Uterus (tissue), 4 donors: ENCODE measurements around the gene CPB1. TPM values are rescaled to one million over a fixed set of nuclear protein-coding genes. Genes with fewer than 3 reads are reported as not detected.
"Not testable (repeated sequence)": the region's sequence is repeated elsewhere in the genome, so short reads cannot be mapped to it uniquely, and the experiment has no call there.

Source experiments
- DNase-seq, 2 donors: peaks; one replicate each; pipeline ENCODE4 v3.0.0-alpha.2; 2019 to 2020
- H3K27ac ChIP-seq, 2 donors: fragments of 200-600 bp; sonication (generic); 1 replicate in 1 of 2; 2 replicates in 1 of 2; pipeline ENCODE4 v1.5.1; 2016 to 2018
- H3K27me3 ChIP-seq, 2 donors: fragments of 200-600 bp; sonication (generic); one replicate each; pipeline ENCODE4 v1.5.1; 2018 to 2019; ENCODE audit warnings: control low read depth in 1 of 2
- H3K36me3 ChIP-seq, 2 donors: fragments of 200-600 bp; sonication (generic); one replicate each; pipeline ENCODE4 v1.5.1; 2019; ENCODE audit warnings: control low read depth in 1 of 2
- H3K4me1 ChIP-seq, 2 donors: fragments of 200-600 bp; sonication (generic); one replicate each; pipeline ENCODE4 v1.5.1; 2018 to 2019; ENCODE audit warnings: control low read depth in 1 of 2
- H3K4me3 ChIP-seq, 2 donors: fragments of 200-600 bp; sonication (generic); 1 replicate in 1 of 2; 2 replicates in 1 of 2; pipeline ENCODE4 v1.5.1; 2018 to 2019; ENCODE audit warnings: mild to moderate bottlenecking in 1 of 2
- H3K9me3 ChIP-seq, 2 donors: fragments of 200-600 bp; sonication (generic); one replicate each; pipeline ENCODE4 v1.5.1; 2019; ENCODE audit warnings: control low read depth in 1 of 2
- CTCF ChIP-seq, 4 experiments: fragments of 200-600 bp in 2 of 4; fragments of 450-650 bp in 2 of 4; sonication (generic) in 2 of 4; IDR thresholded peaks; one replicate each; pipeline ENCODE4 v1.5.1; 2016 to 2019; ENCODE audit warnings: antibody characterized with exemption in 4 of 4, mild to moderate bottlenecking in 2 of 4, moderate library complexity in 1 of 4
- POLR2A ChIP-seq, 2 donors: fragments of 450-650 bp; IDR thresholded peaks; one replicate each; pipeline ENCODE4 v1.6.1; 2016; ENCODE audit warnings: antibody characterized with exemption in 2 of 2, mild to moderate bottlenecking in 1 of 2, moderate library complexity in 1 of 2
- intact Hi-C: fragments of 100-400 bp; cut with DNase I; formaldehyde crosslinking; loops from one replicate; pipeline ENCODE4 v1.15.1; 2023; ENCODE audit warnings: low total_unique reads
- total RNA-seq, 4 donors: library from RNA; depleted of rRNA in 3 of 4; stranded (reverse); fragments of >200 nt in 3 of 4; gene quantifications; one replicate each; pipeline versions ENCODE4 v1.1.0 to v1.2.4, GENCODE V29; 2014 to 2023
- donor health status: DM: yes; HTN: yes; CAD: no.

CPB1 gene
- not detected for total RNA-seq

- Histone ChIP-seq H3K36me3 (no peaks in the 10 kb centered on the region), H3K27ac (no peak within 1 kb of the TSS), H3K9me3 (no peaks in the 10 kb centered on the region), H3K27me3 (no peaks in the 10 kb centered on the region), H3K4me3 (no peak within 1 kb of the TSS), H3K4me1 (no peaks in the 10 kb centered on the region)
- DNase-seq: no peak
- no peak for TF ChIP-seq CTCF (IDR thresholded peaks at IDR 0.05)
- no peak for TF ChIP-seq POLR2A (IDR thresholded peaks at IDR 0.05)
- intact Hi-C loops: no loop called here
These were observed at the start of gene CPB1 for GRCh38 chr3:148827585-148827984. CPB1 (plus strand) TSS chr3:148827811; CDS start chr3:148827824, 13 bp downstream.

DNA sequence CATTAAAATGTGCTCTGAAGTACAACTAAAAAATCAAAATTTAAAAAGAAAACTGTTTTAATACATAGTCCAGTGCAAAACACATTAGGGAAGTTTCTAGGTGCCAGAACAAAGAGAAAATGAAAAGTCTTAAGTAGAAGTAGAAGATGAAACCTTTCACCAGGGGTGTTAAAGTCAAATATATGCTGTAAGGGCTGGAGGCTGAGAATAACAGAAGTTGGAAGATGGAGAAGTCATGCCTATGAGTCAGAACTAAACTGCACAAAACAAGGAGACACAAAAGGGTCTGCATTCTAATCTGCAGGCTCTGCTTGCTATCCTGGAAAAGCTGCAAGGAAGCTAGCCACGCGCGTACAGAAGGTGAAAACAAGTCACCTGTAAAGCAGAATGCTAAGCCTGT is 48.7 kb upstream of the CPB1 start:
- Histone ChIP-seq H3K4me3 (no peak overlapping the region), H3K9me3 (no peaks in the 10 kb centered on the region), H3K27me3 (no peaks in the 10 kb centered on the region), H3K36me3 (no peaks in the 10 kb centered on the region), H3K27ac (no peak overlapping the region), H3K4me1 (no peaks in the 10 kb centered on the region)
- DNase-seq: no peak
- intact Hi-C loops: no loop called here
- TF ChIP-seq CTCF (IDR thresholded peaks at IDR 0.05): no peak
- TF ChIP-seq POLR2A (IDR thresholded peaks at IDR 0.05): no peak

DNA sequence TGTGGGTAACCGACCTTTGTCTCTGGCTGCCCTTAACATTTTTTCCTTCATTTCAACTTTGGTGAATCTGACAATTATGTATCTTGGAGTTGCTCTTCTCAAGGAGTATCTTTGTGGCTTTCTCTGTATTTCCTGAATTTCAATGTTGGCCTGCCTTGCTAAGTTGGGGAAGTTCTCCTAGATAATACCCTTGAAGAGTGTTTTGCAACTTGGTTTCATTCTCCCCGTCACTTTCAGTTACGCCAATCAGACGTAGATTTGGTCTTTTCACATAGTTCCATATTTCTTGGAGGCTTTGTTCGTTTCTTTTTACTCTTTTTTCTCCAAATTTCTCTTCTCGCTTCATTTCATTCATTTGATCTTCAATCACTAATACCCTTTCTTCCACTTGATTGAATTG is 42.6 kb upstream of the CPB1 start:
- H3K27ac ChIP-seq, intact Hi-C loops, H3K4me3 ChIP-seq, H3K4me1 ChIP-seq, H3K36me3 ChIP-seq, H3K27me3 ChIP-seq, H3K9me3 ChIP-seq, DNase-seq: not testable (repeated sequence)

DNA sequence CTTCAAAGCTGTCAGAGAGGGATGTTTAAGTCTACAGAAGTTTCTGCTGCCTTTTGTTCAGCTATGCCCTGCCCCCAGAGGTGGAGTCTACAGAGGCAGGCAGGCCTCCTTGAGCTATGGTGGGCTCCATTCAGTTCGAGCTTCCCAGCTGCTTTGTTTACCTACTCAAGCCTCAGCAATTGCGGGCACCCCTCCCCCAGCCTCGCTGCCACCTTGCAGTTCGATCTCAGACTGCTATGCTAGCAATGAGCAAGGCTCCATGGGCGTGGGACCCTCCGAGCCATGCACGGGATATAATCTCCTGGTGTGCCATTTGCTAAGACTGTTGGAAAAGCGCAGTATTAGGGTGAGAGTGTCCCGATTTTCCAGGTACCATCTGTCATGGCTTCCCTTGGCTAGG is 41.5 kb upstream of the CPB1 start:
- DNase-seq, H3K36me3 ChIP-seq, H3K27me3 ChIP-seq, H3K27ac ChIP-seq, H3K4me3 ChIP-seq, intact Hi-C loops, H3K9me3 ChIP-seq, H3K4me1 ChIP-seq: not testable (repeated sequence)

GRCh38 chr3:148789146-148789545 is 38.5 kb upstream of the CPB1 start:
- Histone ChIP-seq H3K9me3 (no peaks in the 10 kb centered on the region), H3K27ac (no peak overlapping the region), H3K36me3 (no peaks in the 10 kb centered on the region), H3K4me3 (no peak overlapping the region), H3K4me1 (no peaks in the 10 kb centered on the region), H3K27me3 (no peaks in the 10 kb centered on the region)
- intact Hi-C loops: no loop called here
- TF ChIP-seq CTCF (IDR thresholded peaks at IDR 0.05) (no peak), POLR2A (IDR thresholded peaks at IDR 0.05) (no peak)
- no peak for DNase-seq

GRCh38 chr3:148789906-148790305 is 37.7 kb upstream of the CPB1 start:
- Histone ChIP-seq H3K4me3 (no peak overlapping the region), H3K27me3 (no peaks in the 10 kb centered on the region), H3K27ac (no peak overlapping the region), H3K9me3 (no peaks in the 10 kb centered on the region), H3K4me1 (no peaks in the 10 kb centered on the region), H3K36me3 (no peaks in the 10 kb centered on the region)
- DNase-seq: no peak
- TF ChIP-seq CTCF (IDR thresholded peaks at IDR 0.05) (no peak), POLR2A (IDR thresholded peaks at IDR 0.05) (no peak)
- intact Hi-C loops: no loop called here
